ENCODE results near the gene CCL22. TPM values are rescaled to one million over a fixed set of nuclear protein-coding genes. Genes with fewer than 3 reads are reported as not detected.

Gene CCL22, protein sequence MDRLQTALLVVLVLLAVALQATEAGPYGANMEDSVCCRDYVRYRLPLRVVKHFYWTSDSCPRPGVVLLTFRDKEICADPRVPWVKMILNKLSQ
- total RNA-seq (2022; extraction: Qiagen RNA extraction; ENCODE audit: low read depth), result 0.03 to 0.09 TPM (median 0.07 TPM) in 3 of 5 replicates, not detected in the others

DNA sequence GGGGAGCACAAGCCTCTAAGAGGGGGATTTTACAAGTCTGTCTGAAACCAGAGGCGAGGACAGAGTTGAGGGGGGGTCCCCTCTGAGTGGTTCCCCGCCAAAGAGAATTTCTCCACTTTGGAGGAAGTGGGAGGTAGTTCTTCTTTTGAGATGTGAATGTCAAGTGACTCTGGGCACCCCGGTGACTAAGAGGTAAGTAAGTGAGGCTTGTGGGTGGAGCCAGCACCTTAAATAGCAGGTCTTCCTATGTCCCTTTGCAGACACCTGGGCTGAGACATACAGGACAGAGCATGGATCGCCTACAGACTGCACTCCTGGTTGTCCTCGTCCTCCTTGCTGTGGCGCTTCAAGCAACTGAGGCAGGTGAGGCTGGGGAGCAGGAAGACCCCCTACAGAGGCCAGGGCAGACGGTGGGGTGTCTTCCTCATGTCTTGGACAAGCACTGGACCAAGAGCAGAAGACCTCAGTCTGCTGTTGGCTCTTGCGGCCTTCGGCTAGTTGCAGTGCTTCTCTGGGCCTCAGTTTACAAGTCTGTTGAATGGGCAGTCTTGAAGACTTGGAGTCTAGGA is at the start of gene CCL22:
CCL22 (plus strand) TSS at position 257 of the 569 bp plus-strand sequence; CDS start at position 291, 34 bp downstream.

DNA sequence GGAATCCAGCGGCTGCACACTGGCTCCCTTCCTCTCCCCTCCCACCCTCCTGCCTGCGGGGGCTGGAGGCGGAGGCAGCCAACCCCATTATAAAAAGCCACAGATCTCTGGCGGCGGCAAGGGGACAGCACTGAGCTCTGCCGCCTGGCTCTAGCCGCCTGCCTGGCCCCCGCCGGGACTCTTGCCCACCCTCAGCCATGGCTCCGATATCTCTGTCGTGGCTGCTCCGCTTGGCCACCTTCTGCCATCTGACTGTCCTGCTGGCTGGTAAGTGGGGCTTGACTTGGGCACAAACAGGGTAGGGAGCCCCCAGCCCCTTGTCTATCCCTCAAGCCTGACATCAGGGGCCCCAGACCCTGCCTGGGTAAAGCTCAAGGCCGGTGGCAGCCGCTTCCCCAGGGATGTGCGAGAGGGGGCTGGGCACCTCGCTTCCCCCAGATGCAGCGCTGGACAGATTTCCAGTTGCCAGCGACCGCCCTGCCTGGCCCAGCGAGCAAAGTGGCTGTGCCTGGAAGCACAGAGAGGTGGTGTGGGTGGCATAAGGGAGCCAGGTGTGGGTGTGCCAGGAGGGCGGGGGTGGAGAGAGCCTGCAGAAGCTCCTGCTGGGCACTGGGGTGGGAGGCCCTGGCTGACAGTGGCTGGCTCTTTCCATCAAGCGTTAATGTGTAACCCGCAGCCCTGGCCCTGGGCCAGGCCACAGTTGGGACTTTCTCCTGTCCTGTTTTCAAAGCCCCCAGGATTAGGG is 14.0 kb downstream of the CCL22 start, which contains the start of gene CX3CL1:
CX3CL1 (plus strand) TSS at position 119 of the 745 bp plus-strand sequence; CDS start at position 198, 79 bp downstream.

DNA sequence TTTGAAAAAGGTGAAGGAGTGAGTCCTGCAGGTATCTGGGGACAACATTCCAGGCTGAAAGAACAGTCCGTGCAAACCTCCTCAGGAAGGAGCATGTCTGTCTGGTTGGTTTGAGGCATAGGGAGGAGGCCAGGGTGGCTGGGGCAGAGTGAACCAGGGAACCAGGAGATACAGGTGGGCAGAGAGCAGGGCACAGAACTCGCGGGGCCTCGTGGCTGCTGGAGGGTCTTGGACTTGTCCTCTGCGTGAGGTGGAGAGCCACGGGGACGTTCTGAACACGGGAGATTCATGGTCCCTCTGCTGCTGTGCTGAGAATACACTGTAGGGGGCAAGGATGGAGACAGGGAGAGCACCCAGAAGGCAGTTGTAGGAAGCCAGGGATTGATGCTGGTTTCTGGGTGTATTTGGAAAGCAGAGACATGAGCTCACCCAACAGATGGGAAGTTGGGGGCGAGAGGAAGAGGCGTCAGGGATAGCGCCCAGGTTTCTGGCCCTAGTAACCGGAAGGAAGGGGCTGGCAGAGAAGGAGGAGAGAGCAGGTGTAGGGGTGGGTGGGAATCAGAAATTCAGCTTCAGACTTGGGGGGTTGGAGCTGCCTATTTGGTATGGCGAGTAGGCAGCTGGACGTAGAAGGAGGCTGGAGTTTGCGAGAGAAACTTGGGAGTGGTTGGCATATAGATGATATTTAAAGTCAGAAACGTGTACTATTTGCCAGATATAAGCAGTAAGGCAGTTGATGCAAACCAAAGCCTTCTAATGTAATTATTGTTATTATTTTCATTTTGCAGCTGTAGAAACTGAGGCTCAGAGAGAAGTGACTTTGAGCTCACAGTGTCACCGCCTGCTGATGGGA is 45.6 kb downstream of the CCL22 start, which contains the start of gene CCL17:
CCL17 (plus strand) TSS at position 803 of the 853 bp plus-strand sequence. CDS start 9,166 bp downstream, outside the sequence.

Other genes with a start within 250 kb of the CCL22 start
- gene PSME3IP1, start 172.7 kb upstream of the CCL22 start, total RNA-seq (2022; extraction: Qiagen RNA extraction; ENCODE audit: low read depth), result 84.2 to 108 TPM (median 86.9 TPM) in 5 replicates
- gene RSPRY1, start 172.5 kb upstream of the CCL22 start, total RNA-seq (2022; extraction: Qiagen RNA extraction; ENCODE audit: low read depth), result 34.6 to 42.8 TPM (median 40.6 TPM) in 5 replicates
- 70.8 to 83.4 TPM (median 79.2 TPM) in 5 replicates for gene ARL2BP, start 113.5 kb upstream of the CCL22 start, total RNA-seq (2022; extraction: Qiagen RNA extraction; ENCODE audit: low read depth)
- 1.4 to 3.0 TPM (median 1.5 TPM) in 5 replicates for gene PLLP, start 74.1 kb upstream of the CCL22 start, total RNA-seq (2022; extraction: Qiagen RNA extraction; ENCODE audit: low read depth)
- gene CX3CL1, start 13.7 kb downstream of the CCL22 start, total RNA-seq (2022; extraction: Qiagen RNA extraction; ENCODE audit: low read depth), result 0.05 to 0.28 TPM (median 0.10 TPM) in 5 replicates
- gene CCL17, start 46.0 kb downstream of the CCL22 start, total RNA-seq (2022; extraction: Qiagen RNA extraction; ENCODE audit: low read depth), result not detected in 5 replicates
- 74.4 to 91.9 TPM (median 78.0 TPM) in 5 replicates for gene CIAPIN1, start 88.6 kb downstream of the CCL22 start, total RNA-seq (2022; extraction: Qiagen RNA extraction; ENCODE audit: low read depth)
- gene COQ9, start 88.7 kb downstream of the CCL22 start, total RNA-seq (2022; extraction: Qiagen RNA extraction; ENCODE audit: low read depth), result 38.3 to 50.5 TPM (median 49.2 TPM) in 5 replicates
- gene POLR2C, start 103.9 kb downstream of the CCL22 start, total RNA-seq (2022; extraction: Qiagen RNA extraction; ENCODE audit: low read depth), result 107 to 171 TPM (median 112 TPM) in 5 replicates
- gene DOK4, start 127.7 kb downstream of the CCL22 start, total RNA-seq (2022; extraction: Qiagen RNA extraction; ENCODE audit: low read depth), result 30.4 to 45.1 TPM (median 39.8 TPM) in 5 replicates
- gene CCDC102A, start 177.8 kb downstream of the CCL22 start, total RNA-seq (2022; extraction: Qiagen RNA extraction; ENCODE audit: low read depth), result 7.1 to 9.4 TPM (median 8.5 TPM) in 5 replicates
- gene ADGRG5, start 183.9 kb downstream of the CCL22 start, total RNA-seq (2022; extraction: Qiagen RNA extraction; ENCODE audit: low read depth), result 0.03 to 0.07 TPM (median 0.06 TPM) in 4 of 5 replicates, not detected in the other